ENCODE results near the gene CDC42EP3.

CDC42EP3 gene

GRCh38 chr2:37610638-37611289 lies 60.7 kb downstream of the CDC42EP3 start:
- H3K4me3 ChIP-seq (ENCODE audit: low read depth, low read length) = no peak overlapping the region
- TF ChIP-seq, protein P1, sequence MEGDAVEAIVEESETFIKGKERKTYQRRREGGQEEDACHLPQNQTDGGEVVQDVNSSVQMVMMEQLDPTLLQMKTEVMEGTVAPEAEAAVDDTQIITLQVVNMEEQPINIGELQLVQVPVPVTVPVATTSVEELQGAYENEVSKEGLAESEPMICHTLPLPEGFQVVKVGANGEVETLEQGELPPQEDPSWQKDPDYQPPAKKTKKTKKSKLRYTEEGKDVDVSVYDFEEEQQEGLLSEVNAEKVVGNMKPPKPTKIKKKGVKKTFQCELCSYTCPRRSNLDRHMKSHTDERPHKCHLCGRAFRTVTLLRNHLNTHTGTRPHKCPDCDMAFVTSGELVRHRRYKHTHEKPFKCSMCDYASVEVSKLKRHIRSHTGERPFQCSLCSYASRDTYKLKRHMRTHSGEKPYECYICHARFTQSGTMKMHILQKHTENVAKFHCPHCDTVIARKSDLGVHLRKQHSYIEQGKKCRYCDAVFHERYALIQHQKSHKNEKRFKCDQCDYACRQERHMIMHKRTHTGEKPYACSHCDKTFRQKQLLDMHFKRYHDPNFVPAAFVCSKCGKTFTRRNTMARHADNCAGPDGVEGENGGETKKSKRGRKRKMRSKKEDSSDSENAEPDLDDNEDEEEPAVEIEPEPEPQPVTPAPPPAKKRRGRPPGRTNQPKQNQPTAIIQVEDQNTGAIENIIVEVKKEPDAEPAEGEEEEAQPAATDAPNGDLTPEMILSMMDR (IDR thresholded peaks at IDR 0.05; ENCODE audit: low read depth, low read length) = no peak

DNA sequence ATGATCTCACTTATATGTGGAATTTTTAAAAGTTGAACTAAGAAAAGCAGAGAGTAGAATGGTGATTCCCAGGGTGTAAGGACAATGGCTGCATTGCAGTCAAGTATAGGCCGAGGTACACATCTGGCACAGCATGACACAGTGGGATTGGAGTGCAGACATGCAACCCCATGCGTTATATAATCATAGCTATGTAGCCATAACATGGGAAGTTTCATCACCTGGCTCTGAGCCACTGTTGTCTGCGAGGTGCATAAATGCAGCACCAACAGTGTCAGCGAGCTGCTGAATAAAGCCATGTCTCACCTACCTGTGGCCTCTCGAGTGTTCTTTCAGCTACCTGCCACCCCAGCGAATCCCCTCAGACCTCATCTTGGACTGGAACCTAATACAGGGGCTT lies 61.7 kb downstream of the CDC42EP3 start:
- H3K4me3 ChIP-seq (ENCODE audit: low read depth, low read length) = no peak overlapping the region
- TF ChIP-seq, protein P1 (IDR thresholded peaks at IDR 0.05; ENCODE audit: low read depth, low read length) = no peak

DNA sequence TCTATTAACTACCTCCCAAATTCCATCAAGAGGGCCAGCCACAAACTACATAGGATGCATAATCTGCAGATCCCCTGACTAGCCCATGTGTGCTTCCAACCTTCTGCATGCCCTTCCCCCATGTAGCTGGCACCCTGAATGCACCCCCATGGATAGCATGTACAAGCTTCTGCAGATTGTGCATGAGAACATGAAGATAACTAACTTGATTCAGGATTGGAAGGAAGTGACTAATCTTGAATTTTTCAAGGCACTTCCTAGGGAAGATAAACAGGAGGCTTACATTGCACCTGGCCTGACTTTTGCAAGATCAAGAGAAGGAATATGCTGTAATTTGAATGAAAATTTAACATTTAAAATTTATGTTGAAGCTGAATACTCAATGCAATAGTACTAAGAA lies 66.7 kb downstream of the CDC42EP3 start:
- H3K4me3 ChIP-seq (ENCODE audit: low read depth, low read length) = no peak overlapping the region
- TF ChIP-seq, protein P1 (IDR thresholded peaks at IDR 0.05; ENCODE audit: low read depth, low read length) = no peak

GRCh38 chr2:37602702-37603101 lies 68.7 kb downstream of the CDC42EP3 start:
- no peak overlapping the region for H3K4me3 ChIP-seq (ENCODE audit: low read depth, low read length)
- TF ChIP-seq, protein P1 (IDR thresholded peaks at IDR 0.05; ENCODE audit: low read depth, low read length) = no peak

DNA sequence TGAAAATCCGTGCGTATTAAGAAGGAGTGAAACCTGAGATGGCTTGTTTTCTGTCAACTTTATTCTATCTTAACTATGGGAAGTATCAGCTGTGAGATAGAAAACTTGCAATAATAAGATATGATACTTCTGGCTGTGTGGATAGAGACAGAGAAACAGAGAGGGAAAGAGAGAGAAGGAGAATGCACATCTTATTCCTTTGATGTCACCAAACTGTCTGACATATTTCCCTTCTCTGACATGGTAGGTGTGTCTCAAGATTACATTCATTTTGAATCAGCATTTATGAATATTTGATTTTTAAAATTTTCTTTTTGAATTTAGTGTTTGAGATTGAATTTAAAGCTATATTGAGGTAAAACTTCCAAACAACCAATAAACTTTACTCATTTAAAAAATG lies 69.4 kb downstream of the CDC42EP3 start:
- no peak overlapping the region for H3K4me3 ChIP-seq (ENCODE audit: low read depth, low read length)
- TF ChIP-seq, protein P1 (IDR thresholded peaks at IDR 0.05; ENCODE audit: low read depth, low read length) = no peak

DNA sequence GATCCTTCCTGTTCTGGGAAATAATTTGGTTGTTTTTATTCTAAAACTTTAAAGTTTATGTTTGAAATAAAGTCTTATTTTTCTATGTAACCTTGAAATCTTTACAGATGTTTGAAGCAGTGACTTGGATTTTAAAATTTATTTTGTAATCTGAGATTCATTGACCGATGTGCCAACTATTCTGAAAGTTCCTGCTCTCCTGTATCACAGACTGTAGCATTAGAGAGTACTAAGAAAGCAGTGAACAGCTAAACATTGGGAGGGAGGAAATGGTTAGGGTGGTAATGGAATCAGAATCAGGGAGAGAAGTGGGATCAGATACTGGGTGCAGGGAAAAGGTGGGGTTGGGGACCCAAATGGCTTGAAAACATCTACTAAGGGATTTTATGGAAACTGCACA lies 69.9 kb downstream of the CDC42EP3 start:
- no peak overlapping the region for H3K4me3 ChIP-seq (ENCODE audit: low read depth, low read length)

GRCh38 chr2:37600735-37601134 lies 70.7 kb downstream of the CDC42EP3 start:
- H3K4me3 ChIP-seq (ENCODE audit: low read depth, low read length) = no peak overlapping the region
- TF ChIP-seq, protein P1 (IDR thresholded peaks at IDR 0.05; ENCODE audit: low read depth, low read length) = no peak

More for the DNA sequence above, 69.9 kb downstream of the CDC42EP3 start:
- TF ChIP-seq, protein P1 (IDR thresholded peaks at IDR 0.05; ENCODE audit: low read depth, low read length) = no peak

All from WI38 (cell line).